HG03342 (cell line): ENCODE measurements around the gene VAV3.
"Not testable (repeated sequence)": the region's sequence is repeated elsewhere in the genome, so short reads cannot be mapped to it uniquely, and the experiment has no call there.

Source experiments
- ATAC-seq: cut with Tn5 transposase; IDR thresholded peaks from one replicate; pipeline ENCODE4 v1.9.1; 2021; ENCODE audit warnings: mild to moderate bottlenecking, moderate library complexity; ENCODE audit not compliant: unreplicated experiment

VAV3 gene

GRCh38 chr1:107653005-107653404, 312.0 kb downstream of the VAV3 start:
- ATAC-seq, result no peak

GRCh38 chr1:107650825-107651224, 314.2 kb downstream of the VAV3 start:
- not testable (repeated sequence) for ATAC-seq

- ATAC-seq, result no peak
Observed at GRCh38 chr1:107649023-107649422, 316.0 kb downstream of the VAV3 start.

GRCh38 chr1:107648071-107648470, 316.9 kb downstream of the VAV3 start:
- ATAC-seq, result no peak

- no peak for ATAC-seq
Observed at GRCh38 chr1:107647012-107647411, 318.0 kb downstream of the VAV3 start.

- ATAC-seq, result no peak
Observed at GRCh38 chr1:107643766-107644165, 321.2 kb downstream of the VAV3 start.

GRCh38 chr1:107640207-107640606, 324.8 kb downstream of the VAV3 start:
- ATAC-seq, result no peak

GRCh38 chr1:107637101-107637500, 327.9 kb downstream of the VAV3 start:
- ATAC-seq, result no peak

- no peak for ATAC-seq
Observed at GRCh38 chr1:107633596-107633995, 331.4 kb downstream of the VAV3 start.

- no peak for ATAC-seq
Observed at GRCh38 chr1:107626073-107626796, 338.7 kb downstream of the VAV3 start.

- ATAC-seq, result no peak
Observed at GRCh38 chr1:107625405-107626029, 339.5 kb downstream of the VAV3 start.

GRCh38 chr1:107623431-107623830, 341.5 kb downstream of the VAV3 start:
- ATAC-seq, result no peak

- no peak for ATAC-seq
Observed at GRCh38 chr1:107622966-107623365, 342.0 kb downstream of the VAV3 start.

- no peak for ATAC-seq
Observed at GRCh38 chr1:107622535-107622934, 342.4 kb downstream of the VAV3 start.

GRCh38 chr1:107620753-107621152, 344.2 kb downstream of the VAV3 start:
- no peak for ATAC-seq

GRCh38 chr1:107618539-107618938, 346.4 kb downstream of the VAV3 start:
- ATAC-seq, result no peak

- no peak for ATAC-seq
Observed at GRCh38 chr1:107617921-107618320, 347.1 kb downstream of the VAV3 start.

- no peak for ATAC-seq
Observed at GRCh38 chr1:107617456-107617855, 347.5 kb downstream of the VAV3 start.

- no peak for ATAC-seq
Observed at GRCh38 chr1:107609808-107610207, 355.2 kb downstream of the VAV3 start.

- no peak for ATAC-seq
Observed at GRCh38 chr1:107604825-107605224, 360.2 kb downstream of the VAV3 start.

- ATAC-seq, result no peak
Observed at GRCh38 chr1:107600607-107601160, 364.3 kb downstream of the VAV3 start.

GRCh38 chr1:107599220-107599619, 365.8 kb downstream of the VAV3 start:
- ATAC-seq, result no peak
